OCI-LY3 (cell line): ENCODE measurements around the gene GLI2.

ENCODE experiments used
- H2AFZ ChIP-seq: fragments of 200-600, 300-600 bp; shearing (Covaris generic); 2 replicates; pipeline ENCODE4 v1.6.0; 2014; ENCODE audit warnings: antibody characterized with exemption, low read depth, low read length
- H3K27ac ChIP-seq: fragments of 200-600, 300-600 bp; sonication (generic); 2 replicates; pipeline ENCODE4 v1.5.1; 2014; ENCODE audit warnings: mild to moderate bottlenecking, low read length, moderate library complexity, mixed read lengths
- H3K27me3 ChIP-seq: fragments of 200-600, 300-600 bp; sonication (generic); 2 replicates; pipeline ENCODE4 v1.6.1; 2014; ENCODE audit warnings: low read depth, low read length, mixed read lengths
- H3K36me3 ChIP-seq: fragments of 200-600, 300-600 bp; sonication (generic); replicated peaks from 2 replicates; pipeline ENCODE3; 2014; ENCODE audit warnings: low read depth, low read length, mixed read lengths
- H3K4me1 ChIP-seq: fragments of 300-600, 200-600 bp; sonication (generic); 2 replicates; pipeline ENCODE4 v1.6.1; 2014; ENCODE audit warnings: low read length, mixed read lengths
- H3K4me2 ChIP-seq: fragments of 200-600, 300-600 bp; sonication (generic); 2 replicates; pipeline ENCODE4 v1.6.1; 2014; ENCODE audit warnings: low read length, mixed read lengths
- H3K4me3 ChIP-seq: fragments of 300-600, 200-600 bp; sonication (generic); 2 replicates; pipeline ENCODE4 v1.5.1; 2014; ENCODE audit warnings: antibody characterized with exemption, mild to moderate bottlenecking, low read length, moderate library complexity
- H3K79me2 ChIP-seq: fragments of 300-600, 200-600 bp; shearing (Covaris generic); 2 replicates; pipeline ENCODE4 v1.6.1; 2014; ENCODE audit warnings: mild to moderate bottlenecking, low read length, mixed read lengths
- H3K9ac ChIP-seq: fragments of 300-600, 200-600 bp; shearing (Covaris generic); 2 replicates; pipeline ENCODE4 v1.6.0; 2014; ENCODE audit warnings: mild to moderate bottlenecking, low read length, moderate library complexity
- H3K9me3 ChIP-seq: fragments of 200-600, 300-600 bp; shearing (Covaris generic); 2 replicates; pipeline ENCODE4 v1.6.1; 2014; ENCODE audit warnings: low read length, mixed read lengths; ENCODE audit not compliant: insufficient read depth
- H4K20me1 ChIP-seq: fragments of 200-600, 300-600 bp; sonication (generic); 2 replicates; pipeline ENCODE4 v1.6.1; 2016; ENCODE audit warnings: low read length, mixed read lengths; ENCODE audit not compliant: insufficient read depth
- EZH2phosphoT487 ChIP-seq: fragments of 200-600 bp; shearing (Covaris generic); IDR thresholded peaks from 2 replicates; pipeline ENCODE4 v1.6.1; 2018; ENCODE audit warnings: antibody characterized with exemption, mixed run types, low read depth
- TF ChIP-seq, protein P1 (sequence below): fragments of 200-600, 300-600 bp; sonication (generic); IDR thresholded peaks from 2 replicates; pipeline ENCODE4 v1.5.1; 2014; ENCODE audit warnings: antibody characterized with exemption, low read length, low read depth

Gene GLI2

DNA sequence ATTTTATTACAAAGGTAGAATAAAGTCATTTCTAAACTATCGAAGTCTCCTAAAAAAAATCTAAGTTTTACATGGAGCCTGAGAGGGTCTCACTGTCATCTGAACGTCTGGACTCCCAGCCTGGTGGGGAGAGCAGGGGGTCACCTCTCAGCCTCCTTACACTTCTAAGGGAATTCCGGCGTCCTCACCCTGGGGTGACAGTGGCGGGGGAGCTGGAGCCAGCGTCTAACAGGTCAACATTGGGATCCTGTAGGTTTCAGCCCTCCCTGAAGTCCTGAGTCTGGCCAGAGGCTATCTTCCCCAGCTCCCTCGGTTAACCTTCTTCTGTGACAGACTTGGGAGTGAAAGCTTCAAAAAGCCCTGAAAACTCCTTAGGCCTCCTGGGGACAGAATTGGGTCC, 34.6 kb upstream of the GLI2 start:
- 0 out of 2 replicates have a peak, but pooled peaks cover 5% of the 10 kb centered on the region for H4K20me1 ChIP-seq
- peaks cover 15% of the 10 kb centered on the region for H3K27me3 ChIP-seq
- H3K4me2 ChIP-seq: no peak overlapping the region
- no peak overlapping the region for H3K27ac ChIP-seq
- TF ChIP-seq EZH2phosphoT487: no peak
- TF ChIP-seq, protein P1, sequence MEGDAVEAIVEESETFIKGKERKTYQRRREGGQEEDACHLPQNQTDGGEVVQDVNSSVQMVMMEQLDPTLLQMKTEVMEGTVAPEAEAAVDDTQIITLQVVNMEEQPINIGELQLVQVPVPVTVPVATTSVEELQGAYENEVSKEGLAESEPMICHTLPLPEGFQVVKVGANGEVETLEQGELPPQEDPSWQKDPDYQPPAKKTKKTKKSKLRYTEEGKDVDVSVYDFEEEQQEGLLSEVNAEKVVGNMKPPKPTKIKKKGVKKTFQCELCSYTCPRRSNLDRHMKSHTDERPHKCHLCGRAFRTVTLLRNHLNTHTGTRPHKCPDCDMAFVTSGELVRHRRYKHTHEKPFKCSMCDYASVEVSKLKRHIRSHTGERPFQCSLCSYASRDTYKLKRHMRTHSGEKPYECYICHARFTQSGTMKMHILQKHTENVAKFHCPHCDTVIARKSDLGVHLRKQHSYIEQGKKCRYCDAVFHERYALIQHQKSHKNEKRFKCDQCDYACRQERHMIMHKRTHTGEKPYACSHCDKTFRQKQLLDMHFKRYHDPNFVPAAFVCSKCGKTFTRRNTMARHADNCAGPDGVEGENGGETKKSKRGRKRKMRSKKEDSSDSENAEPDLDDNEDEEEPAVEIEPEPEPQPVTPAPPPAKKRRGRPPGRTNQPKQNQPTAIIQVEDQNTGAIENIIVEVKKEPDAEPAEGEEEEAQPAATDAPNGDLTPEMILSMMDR: no peak
- no peak overlapping the region for H3K4me3 ChIP-seq
- no peaks in the 10 kb centered on the region for H3K79me2 ChIP-seq
- no peak overlapping the region for H2AFZ ChIP-seq
- no peak overlapping the region for H3K9ac ChIP-seq
- H3K4me1 ChIP-seq: no peaks in the 10 kb centered on the region
- H3K9me3 ChIP-seq: no peaks in the 10 kb centered on the region
- H3K36me3 ChIP-seq: no peaks in the 10 kb centered on the region

- Histone ChIP-seq H2AFZ (no peak overlapping the region), H3K4me1 (no peaks in the 10 kb centered on the region), H3K27me3 (peaks cover 11% of the 10 kb centered on the region), H3K4me3 (no peak overlapping the region), H3K36me3 (no peaks in the 10 kb centered on the region), H3K79me2 (no peaks in the 10 kb centered on the region), H3K9ac (no peak overlapping the region), H3K9me3 (no peaks in the 10 kb centered on the region), H4K20me1 (0 out of 2 replicates have a peak, but pooled peaks cover 2% of the 10 kb centered on the region), H3K4me2 (no peak overlapping the region), H3K27ac (no peak overlapping the region)
- TF ChIP-seq, protein P1: no peak
- TF ChIP-seq EZH2phosphoT487: no peak
These were observed 34.2 kb upstream of the GLI2 start for GRCh38 chr2:120701499-120701898.

DNA sequence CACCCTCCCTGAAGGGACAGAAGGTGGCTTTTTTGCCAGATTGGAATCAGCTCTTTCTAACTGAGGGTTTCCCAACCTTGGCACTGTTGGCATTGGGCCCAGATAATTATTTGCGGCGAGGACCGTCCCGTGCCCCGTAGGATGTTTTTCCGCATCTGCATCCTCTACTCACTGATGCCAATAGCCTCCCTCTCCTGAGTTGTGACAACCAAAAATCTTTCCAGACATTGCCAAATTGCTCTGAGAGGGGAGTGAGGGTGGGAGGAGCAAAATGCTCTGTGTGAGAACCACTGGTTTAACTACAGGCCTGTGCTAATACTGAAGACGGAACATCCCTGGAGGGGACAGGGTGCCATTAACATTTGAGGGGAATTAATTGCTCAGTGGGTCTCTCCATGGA, 33.6 kb upstream of the GLI2 start:
- Histone ChIP-seq H3K4me3 (no peak overlapping the region), H3K9me3 (no peaks in the 10 kb centered on the region), H3K4me2 (no peak overlapping the region), H2AFZ (no peak overlapping the region), H3K79me2 (no peaks in the 10 kb centered on the region), H3K9ac (no peak overlapping the region), H4K20me1 (no peaks in the 10 kb centered on the region), H3K4me1 (no peaks in the 10 kb centered on the region), H3K36me3 (no peaks in the 10 kb centered on the region), H3K27me3 (peaks cover 7% of the 10 kb centered on the region), H3K27ac (no peak overlapping the region)
- TF ChIP-seq, protein P1: no peak
- TF ChIP-seq EZH2phosphoT487: no peak

DNA sequence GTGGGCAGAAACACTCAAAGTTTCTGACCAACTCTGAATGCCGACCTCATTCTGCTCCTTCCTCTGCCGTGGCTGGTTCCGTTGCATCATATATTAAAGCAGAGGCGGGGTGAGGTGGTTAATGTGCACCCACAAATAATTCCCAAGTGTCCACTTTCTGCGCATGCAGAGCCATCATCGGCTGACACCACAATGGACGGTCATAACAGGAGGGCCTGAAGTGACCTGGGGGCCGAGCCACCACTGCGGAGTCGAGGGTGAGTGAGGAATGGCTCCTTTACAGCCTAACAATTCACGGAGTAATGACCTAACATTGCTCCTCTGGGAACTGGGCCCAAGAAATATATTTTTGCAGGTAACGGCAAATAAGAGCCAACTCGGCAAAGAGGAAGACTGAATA, 32.9 kb upstream of the GLI2 start:
- Histone ChIP-seq H3K4me2 (no peak overlapping the region), H3K27ac (no peak overlapping the region)

More for the DNA sequence above, 32.9 kb upstream of the GLI2 start:
- TF ChIP-seq, protein P1: no peak
- Histone ChIP-seq H3K36me3 (no peaks in the 10 kb centered on the region), H3K79me2 (no peaks in the 10 kb centered on the region), H3K27me3 (peaks cover 5% of the 10 kb centered on the region; the same call in 1 of the 2 replicates), H3K4me1 (no peaks in the 10 kb centered on the region), H3K9ac (no peak overlapping the region), H3K9me3 (no peaks in the 10 kb centered on the region), H3K4me3 (no peak overlapping the region), H4K20me1 (no peaks in the 10 kb centered on the region), H2AFZ (no peak overlapping the region)
